Endometrium (tissue), 2 donors: ENCODE data around the gene IL3.

ENCODE experiments used
- FAIRE-seq: peaks from 2 replicates; lab custom pipeline; 2012; peaks lifted over from hg19 to GRCh38; lab: Jason Lieb, UNC
- donor health status: control.
- donor health status: control.

IL3 gene

GRCh38 chr5:132057498-132058255 is 2.8 kb upstream of the IL3 start:
- FAIRE-seq: no peak

DNA sequence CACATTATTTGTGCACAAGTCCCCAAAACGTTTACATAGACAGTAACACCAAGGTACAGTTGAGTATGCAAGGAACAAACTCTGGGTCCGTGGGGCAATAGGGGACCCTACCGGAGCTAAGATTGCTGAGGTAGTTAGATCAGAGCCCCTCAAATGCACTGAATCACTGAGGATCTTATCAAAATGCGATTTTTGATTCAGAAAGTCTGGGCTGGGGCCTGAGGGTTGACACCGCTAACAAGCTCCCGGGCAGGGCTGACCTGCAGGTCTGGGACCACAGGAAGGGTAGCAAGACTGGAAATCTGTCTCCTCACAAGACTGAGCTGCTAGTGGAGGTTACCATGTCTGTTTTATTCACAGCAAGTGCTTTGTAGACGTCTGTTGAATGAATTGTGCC is 1.8 kb upstream of the IL3 start:
- no peak for FAIRE-seq

GRCh38 chr5:132059043-132059695 is 1.3 kb upstream of the IL3 start:
- no peak for FAIRE-seq

DNA sequence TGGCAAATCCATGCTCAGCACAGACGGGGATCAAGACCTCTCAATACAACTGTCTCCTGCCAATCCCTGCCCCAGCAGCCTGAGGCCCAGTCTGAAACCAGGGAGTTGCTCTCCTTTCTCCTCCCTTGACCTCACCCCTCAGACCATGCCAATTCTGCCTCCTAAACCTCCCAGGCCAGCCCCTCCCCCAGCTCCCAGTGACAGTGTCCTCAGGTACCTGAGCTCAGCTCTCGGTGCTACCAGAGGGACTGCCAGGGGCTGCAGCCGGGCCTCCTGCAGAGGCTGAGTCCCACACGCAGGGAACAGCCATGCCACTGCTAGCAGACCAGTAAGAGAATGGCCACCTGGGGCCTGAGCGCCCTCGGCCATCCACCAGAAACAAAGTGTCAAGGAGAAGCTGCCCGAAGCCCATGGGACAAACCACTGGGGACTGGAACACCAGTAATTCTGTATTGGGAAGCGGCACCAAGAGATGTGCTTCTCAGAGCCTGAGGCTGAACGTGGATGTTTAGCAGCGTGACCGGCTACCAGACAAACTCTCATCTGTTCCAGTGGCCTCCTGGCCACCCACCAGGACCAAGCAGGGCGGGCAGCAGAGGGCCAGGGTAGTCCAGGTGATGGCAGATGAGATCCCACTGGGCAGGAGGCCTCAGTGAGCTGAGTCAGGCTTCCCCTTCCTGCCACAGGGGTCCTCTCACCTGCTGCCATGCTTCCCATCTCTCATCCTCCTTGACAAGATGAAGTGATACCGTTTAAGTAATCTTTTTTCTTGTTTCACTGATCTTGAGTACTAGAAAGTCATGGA is 557 bp upstream of the IL3 start:
- no peak for FAIRE-seq

DNA sequence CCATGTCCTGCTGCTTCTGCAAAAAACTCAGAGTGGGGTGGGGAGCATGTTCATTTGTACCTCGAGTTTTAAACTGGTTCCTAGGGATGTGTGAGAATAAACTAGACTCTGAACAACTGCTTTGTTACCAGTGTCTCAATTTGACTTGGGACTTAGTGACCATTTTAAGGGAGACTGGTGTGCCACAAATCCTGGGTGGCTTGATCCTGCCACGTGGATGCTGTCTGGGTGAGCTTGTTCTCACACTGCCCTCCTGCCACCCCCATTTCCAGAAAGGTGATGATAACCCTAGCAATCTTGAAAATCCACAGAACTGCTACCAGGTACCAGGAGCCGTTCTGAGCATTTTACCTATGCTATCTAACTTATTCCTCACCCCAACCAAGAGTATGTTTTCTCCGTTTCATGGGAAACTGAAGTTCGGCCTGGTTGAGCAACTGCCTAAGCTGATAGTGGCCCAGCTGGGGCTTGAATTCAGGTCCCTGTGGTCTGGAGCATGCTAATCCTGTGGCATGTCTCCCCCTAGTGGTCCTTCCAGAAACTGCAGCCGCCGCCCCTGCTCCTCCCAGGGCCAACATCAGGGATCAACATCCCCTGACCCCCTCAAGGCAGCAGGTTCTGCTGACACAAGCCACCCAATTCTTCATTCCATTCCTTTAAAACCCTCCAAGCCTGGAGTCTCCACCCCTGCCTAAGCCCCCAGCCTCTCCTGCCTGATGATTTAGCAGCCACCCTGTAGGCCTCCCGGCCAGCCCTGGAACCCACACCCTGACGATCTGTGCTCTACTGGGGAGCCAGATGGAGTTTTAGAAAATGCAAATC is 2.8 kb downstream of the IL3 start:
- no peak for FAIRE-seq

GRCh38 chr5:132064140-132064539 is 3.7 kb downstream of the IL3 start:
- no peak for FAIRE-seq

DNA sequence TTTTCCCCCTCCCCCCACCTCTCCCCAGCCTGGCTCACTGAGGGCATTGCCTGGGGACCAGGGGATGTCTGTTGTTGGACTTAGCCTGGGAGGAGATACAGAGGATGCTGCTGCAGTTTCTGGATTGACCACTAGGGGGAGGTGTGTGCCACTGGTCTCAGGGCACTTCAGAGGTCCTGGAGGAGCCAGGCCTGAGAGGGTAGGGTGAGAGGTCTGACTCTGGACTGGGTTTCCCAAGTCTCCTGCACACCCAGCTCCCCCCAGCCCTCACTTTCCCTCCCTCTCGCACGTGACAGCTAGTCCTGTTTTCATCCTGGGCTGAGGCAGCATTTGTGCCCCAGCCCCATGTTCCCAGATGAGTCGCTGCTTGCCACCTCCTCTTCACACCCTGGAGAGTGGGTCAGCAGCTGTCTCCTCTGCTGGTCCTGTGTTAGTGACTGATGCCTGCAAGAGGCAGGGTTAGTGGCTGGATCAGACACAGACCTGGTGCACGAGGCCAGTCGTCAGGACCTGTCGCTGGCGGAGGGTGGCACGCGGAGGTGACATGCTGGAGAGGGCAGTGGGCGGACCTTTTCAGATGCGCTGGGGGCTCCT is 4.4 kb downstream of the IL3 start:
- FAIRE-seq: no peak

GRCh38 chr5:132065351-132065937 is 5.0 kb downstream of the IL3 start:
- FAIRE-seq: no peak

GRCh38 chr5:132065951-132066701 is 5.7 kb downstream of the IL3 start:
- no peak for FAIRE-seq

DNA sequence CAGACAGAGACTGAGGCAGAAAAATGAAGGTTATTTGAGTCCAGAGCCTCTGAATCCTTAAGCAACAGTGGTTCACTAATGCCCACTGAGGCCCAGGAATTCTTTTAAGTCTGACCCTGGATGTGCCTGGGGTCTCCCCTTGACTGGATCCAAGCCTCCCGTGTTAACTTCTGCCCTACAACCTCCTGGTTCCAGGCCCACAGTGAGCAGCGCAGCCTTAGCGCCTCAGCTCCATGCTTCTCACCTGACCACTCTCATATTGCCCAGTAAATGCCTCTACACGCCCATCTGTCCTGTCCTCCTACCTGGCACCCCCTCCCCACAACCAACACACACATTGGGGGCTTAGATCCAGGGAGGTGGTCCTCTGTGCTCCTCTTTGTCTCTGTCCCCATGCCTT is 6.4 kb downstream of the IL3 start:
- FAIRE-seq: no peak

DNA sequence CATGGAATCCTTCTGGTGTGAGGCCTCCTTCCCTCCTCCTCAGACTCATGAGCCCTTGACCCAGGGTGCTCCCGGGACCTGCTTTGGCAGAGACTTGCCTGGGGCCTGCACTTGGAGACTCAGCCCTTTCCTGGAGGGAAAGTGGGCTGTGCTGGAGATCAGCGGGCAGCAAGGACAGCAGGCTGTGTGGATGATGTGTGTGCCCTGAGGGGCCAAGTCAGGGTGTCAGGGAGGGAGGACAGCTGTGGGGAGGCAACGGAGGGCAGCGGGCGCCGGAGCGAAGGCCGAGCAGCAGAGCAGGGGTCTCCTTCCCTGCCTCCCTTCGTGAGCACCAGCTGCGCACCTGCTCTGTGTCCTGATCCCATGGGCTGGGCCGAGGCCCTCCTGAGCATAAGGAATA is 7.0 kb downstream of the IL3 start:
- no peak for FAIRE-seq

GRCh38 chr5:132067941-132068808 is 7.7 kb downstream of the IL3 start:
- no peak for FAIRE-seq

DNA sequence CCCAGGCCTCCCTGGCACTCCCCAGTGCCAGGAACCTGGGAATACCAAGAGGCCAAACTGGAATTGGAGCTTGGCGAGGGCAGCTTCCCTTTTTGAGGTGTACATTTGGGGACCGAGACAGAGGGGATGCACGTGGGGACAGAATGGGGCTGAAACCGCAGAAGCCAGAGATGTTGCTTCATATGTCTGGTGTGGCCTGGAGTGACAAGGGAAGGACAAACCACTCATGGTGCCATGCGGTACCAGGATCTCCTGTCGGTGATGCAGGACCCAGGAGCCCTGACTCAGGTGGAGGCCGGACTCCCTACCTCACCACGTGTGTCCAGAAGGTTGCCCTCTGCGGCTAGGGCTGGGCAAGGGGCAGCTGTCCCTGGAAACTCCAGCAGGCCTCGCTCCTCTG is 9.1 kb downstream of the IL3 start:
- no peak for FAIRE-seq

- no peak for FAIRE-seq
Observed at GRCh38 chr5:132069994-132070393, 9.5 kb downstream of the IL3 start.

DNA sequence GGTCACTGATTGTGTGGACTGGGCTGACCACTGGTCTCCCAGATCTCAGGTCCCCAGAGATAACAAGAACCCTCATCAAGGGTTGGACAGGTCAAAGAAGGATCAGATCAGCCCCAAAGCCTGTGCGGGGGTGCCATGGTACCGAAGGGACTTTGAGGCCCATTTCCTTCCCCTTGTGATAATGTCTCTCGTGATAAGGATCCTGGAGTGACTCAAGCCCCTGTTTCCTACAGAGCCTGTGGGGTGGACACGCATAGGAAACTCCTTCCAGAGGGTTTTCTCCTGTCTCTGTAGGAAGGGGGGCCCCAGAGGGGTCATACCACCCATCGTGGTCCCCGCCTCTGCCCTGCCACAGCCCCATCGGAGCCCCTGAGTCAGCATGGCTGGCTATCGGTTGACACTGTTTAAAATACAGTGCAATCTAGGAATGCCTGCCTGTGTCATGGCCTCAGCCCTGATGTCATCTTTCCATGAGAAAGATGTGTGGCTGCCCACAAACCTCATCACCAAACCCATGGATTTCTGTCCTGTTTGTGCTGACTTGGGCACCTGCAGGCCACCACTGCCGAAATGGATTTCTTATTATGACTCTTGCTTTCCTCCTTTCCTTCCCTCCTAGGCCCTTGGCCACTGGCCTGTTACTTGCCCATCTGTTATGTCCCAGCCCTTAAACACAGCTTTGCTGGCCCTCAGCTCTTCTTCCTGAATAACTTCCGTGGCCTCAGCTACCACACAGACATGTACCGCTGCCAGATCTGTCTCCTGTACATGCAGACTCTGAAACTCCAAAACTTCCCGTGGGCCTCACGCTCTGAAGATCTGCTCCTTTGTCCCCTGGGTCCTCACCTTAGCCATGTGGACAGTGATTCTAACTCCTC is 10.2 kb downstream of the IL3 start:
- FAIRE-seq: no peak

- no peak for FAIRE-seq
Observed at GRCh38 chr5:132071338-132071707, 10.9 kb downstream of the IL3 start.

GRCh38 chr5:132072070-132072469 is 11.6 kb downstream of the IL3 start:
- FAIRE-seq: no peak

- no peak for FAIRE-seq
Observed at GRCh38 chr5:132072528-132072927, 12.1 kb downstream of the IL3 start.
